CD14-positive monocyte (primary cell): Measurements from ENCODE around the gene C1orf50. TPM values are rescaled to one million over a fixed set of nuclear protein-coding genes. Genes with fewer than 3 reads are reported as not detected.

Experiments used
- DNase-seq, 3 donors: peaks; one replicate each; pipeline ENCODE4 v3.0.0-alpha.2; 2011 to 2022
- H2AFZ ChIP-seq: 2 replicates; pipeline ENCODE4 v1.6.0; 2012; ENCODE audit warnings: mild to moderate bottlenecking, low read depth, low read length, inconsistent platforms; ENCODE audit not compliant: insufficient read depth, poor library complexity, severe bottlenecking
- H3K27ac ChIP-seq, 2 donors: 1 replicate in 1 of 2; 2 replicates in 1 of 2; pipeline ENCODE4 v1.5.1; 2012 to 2013; ENCODE audit warnings: low read length in 2 of 2, control low read depth in 1 of 2, inconsistent platforms in 1 of 2, low read depth in 1 of 2, mild to moderate bottlenecking in 1 of 2
- H3K27me3 ChIP-seq, 2 donors: one replicate each; pipeline versions ENCODE4 v1.6.0 to v1.6.1; 2011 to 2013; ENCODE audit warnings: low read length in 2 of 2; ENCODE audit not compliant: control insufficient read depth in 2 of 2, insufficient read depth in 2 of 2
- H3K36me3 ChIP-seq, 2 donors: replicated peaks in 1 of 2; 1 replicate in 1 of 2; 2 replicates in 1 of 2; pipeline versions ENCODE4 v1.5.1 to v1.6.1; 2012 to 2013; ENCODE audit warnings: low read length in 2 of 2, control low read depth in 1 of 2, inconsistent platforms in 1 of 2, mild to moderate bottlenecking in 1 of 2; ENCODE audit not compliant: insufficient read depth in 2 of 2, control insufficient read depth in 1 of 2
- H3K4me1 ChIP-seq, 2 donors: 1 replicate in 1 of 2; 2 replicates in 1 of 2; pipeline versions ENCODE4 v1.5.1 to v1.6.1; 2012 to 2013; ENCODE audit warnings: low read length in 2 of 2, control low read depth in 1 of 2, inconsistent platforms in 1 of 2, mild to moderate bottlenecking in 1 of 2, moderate library complexity in 1 of 2; ENCODE audit not compliant: insufficient read depth in 2 of 2, control insufficient read depth in 1 of 2
- H3K4me2 ChIP-seq: replicated peaks from 2 replicates; pipeline ENCODE3; 2012; ENCODE audit warnings: low read length, moderate library complexity, mild to moderate bottlenecking; ENCODE audit not compliant: poor library complexity, severe bottlenecking; ENCODE audit errors: extremely low read depth
- H3K4me3 ChIP-seq, 3 experiments: fragments of 200-600 bp in 1 of 3; sonication (generic) in 1 of 3; replicated peaks in 1 of 3; 1 replicate in 2 of 3; 2 replicates in 1 of 3; pipeline ENCODE4 v1.5.1; 2011 to 2013; ENCODE audit warnings: low read length in 3 of 3, mild to moderate bottlenecking in 3 of 3, control low read depth in 2 of 3, low read depth in 2 of 3, inconsistent platforms in 1 of 3, moderate library complexity in 1 of 3
- H3K79me2 ChIP-seq: 2 replicates; pipeline ENCODE4 v1.6.0; 2012; ENCODE audit warnings: mild to moderate bottlenecking, control low read depth, inconsistent platforms, low read length, moderate library complexity; ENCODE audit not compliant: insufficient read depth
- H3K9ac ChIP-seq: 2 replicates; pipeline ENCODE4 v1.6.0; 2017; ENCODE audit warnings: low read length, mild to moderate bottlenecking; ENCODE audit not compliant: insufficient read depth, poor library complexity, severe bottlenecking
- H3K9me3 ChIP-seq, 2 donors: replicated peaks in 1 of 2; 1 replicate in 1 of 2; 2 replicates in 1 of 2; pipeline versions ENCODE4 v1.5.1 to v1.6.1; 2012 to 2013; ENCODE audit warnings: low read length in 2 of 2, control low read depth in 1 of 2; ENCODE audit not compliant: control insufficient read depth in 1 of 2, insufficient read depth in 1 of 2
- H4K20me1 ChIP-seq: 2 replicates; pipeline ENCODE4 v1.6.0; 2012; ENCODE audit warnings: mild to moderate bottlenecking, low read length, control low read depth, moderate library complexity; ENCODE audit not compliant: insufficient read depth
- H3K27ac Mint-ChIP-seq, 7 donors: one replicate each; pipeline ENCODE4 v1.8.0; 2020; ENCODE audit warnings: mild to moderate bottlenecking in 7 of 7, mixed read lengths in 7 of 7, moderate library complexity in 6 of 7, inconsistent platforms in 2 of 7
- H3K27me3 Mint-ChIP-seq, 3 donors: one replicate each; pipeline ENCODE4 v1.8.0; 2021 to 2022; ENCODE audit warnings: low read depth in 3 of 3, mild to moderate bottlenecking in 3 of 3, mixed read lengths in 3 of 3, moderate library complexity in 3 of 3, inconsistent platforms in 1 of 3
- H3K36me3 Mint-ChIP-seq, 2 donors: one replicate each; pipeline ENCODE4 v1.8.0; 2020; ENCODE audit warnings: mixed read lengths in 2 of 2, inconsistent platforms in 1 of 2, mild to moderate bottlenecking in 1 of 2
- H3K4me1 Mint-ChIP-seq: one replicate; pipeline ENCODE4 v1.8.0; 2020; ENCODE audit warnings: mild to moderate bottlenecking, mixed read lengths
- H3K4me3 Mint-ChIP-seq, 2 donors: one replicate each; pipeline ENCODE4 v1.8.0; 2020; ENCODE audit warnings: mild to moderate bottlenecking in 2 of 2, mixed read lengths in 2 of 2, moderate library complexity in 1 of 2
- H3K9me3 Mint-ChIP-seq, 7 donors: one replicate each; pipeline ENCODE4 v1.8.0; 2020 to 2022; ENCODE audit warnings: mixed read lengths in 7 of 7, mild to moderate bottlenecking in 6 of 7, moderate library complexity in 6 of 7, inconsistent platforms in 2 of 7
- CTCF ChIP-seq: fragments of 200-600 bp; IDR thresholded peaks from one replicate; pipeline ENCODE4 v1.8.0; 2022; ENCODE audit warnings: antibody characterized with exemption, mild to moderate bottlenecking
- WGBS: methylation state at CpG from one replicate; pipeline ENCODE4 v1.1.5; 2013; ENCODE audit warnings: missing lambda C conversion rate; ENCODE audit not compliant: insufficient coverage; 5-methylcytosine and 5-hydroxymethylcytosine counted together
- intact Hi-C, 2 donors: fragments of 100-400 bp; cut with micrococcal nuclease; formaldehyde crosslinking; loops; one replicate each; pipeline versions ENCODE4 v1.15.0 to v1.15.1; 2023
- polyA plus RNA-seq, 3 donors: library from polyadenylated mRNA; depleted of rRNA in 1 of 3; unstranded in 2 of 3; stranded (reverse) in 1 of 3; fragments of 300-500 nt in 2 of 3; fragments of >200 nt in 1 of 3; fragmentation: Illumina TruSeq in 2 of 3; gene quantifications; 1 replicate in 2 of 3; 2 replicates in 1 of 3; pipeline ENCODE4 v1.2.3, GENCODE V29; 2012 to 2021

The C1orf50 gene
- polyA plus RNA-seq, 3 donors: 3.7 to 9.2 (median 4.3) TPM

GRCh38 chr1:42765269-42765668 lies 1.8 kb upstream of the C1orf50 start:
- H3K4me1 ChIP-seq: peaks cover 24 to 32% of the 10 kb centered on the region in 2 donors
- H3K27ac ChIP-seq: no peak overlapping the region
- H3K79me2 ChIP-seq: peaks cover 67% of the 10 kb centered on the region
- Mint-ChIP-seq H3K4me1 (peaks cover 22% of the 10 kb centered on the region), H3K36me3 (peaks cover 14 to 29% of the 10 kb centered on the region in 2 donors), H3K9me3 (no peaks in the 10 kb centered on the region), H3K27ac (no peak overlapping the region), H3K4me3 (no peak overlapping the region), H3K27me3 (no peaks in the 10 kb centered on the region)
- 46% methylated on average over 4 of the region's 7 CpGs for WGBS
- TF ChIP-seq CTCF: no peak
- peak overlapping the region; percentile 87 to 94 (median 88) for H3K4me3 ChIP-seq
- no peak overlapping the region for H3K9ac ChIP-seq
- peaks cover 14 to 24% of the 10 kb centered on the region in 2 donors for H3K36me3 ChIP-seq
- H3K27me3 ChIP-seq: no peaks in the 10 kb centered on the region
- no peak for DNase-seq
- H3K4me2 ChIP-seq: peak overlapping the region; percentile 98
- H2AFZ ChIP-seq: no peak overlapping the region
- peaks cover 12% of the 10 kb centered on the region for H4K20me1 ChIP-seq
- no peaks in the 10 kb centered on the region for H3K9me3 ChIP-seq
- intact Hi-C loops: loop anchor here (5.0 to 10.0 kb wide), 8 partner anchors 52 to 430 kb away; partner anchors contain the start of genes FOXJ3 (in 2 of the 2), ZNF691 (in 2 of the 2), CCDC30 (in 1 of the 2) and CFAP57 (in 1 of the 2)

DNA sequence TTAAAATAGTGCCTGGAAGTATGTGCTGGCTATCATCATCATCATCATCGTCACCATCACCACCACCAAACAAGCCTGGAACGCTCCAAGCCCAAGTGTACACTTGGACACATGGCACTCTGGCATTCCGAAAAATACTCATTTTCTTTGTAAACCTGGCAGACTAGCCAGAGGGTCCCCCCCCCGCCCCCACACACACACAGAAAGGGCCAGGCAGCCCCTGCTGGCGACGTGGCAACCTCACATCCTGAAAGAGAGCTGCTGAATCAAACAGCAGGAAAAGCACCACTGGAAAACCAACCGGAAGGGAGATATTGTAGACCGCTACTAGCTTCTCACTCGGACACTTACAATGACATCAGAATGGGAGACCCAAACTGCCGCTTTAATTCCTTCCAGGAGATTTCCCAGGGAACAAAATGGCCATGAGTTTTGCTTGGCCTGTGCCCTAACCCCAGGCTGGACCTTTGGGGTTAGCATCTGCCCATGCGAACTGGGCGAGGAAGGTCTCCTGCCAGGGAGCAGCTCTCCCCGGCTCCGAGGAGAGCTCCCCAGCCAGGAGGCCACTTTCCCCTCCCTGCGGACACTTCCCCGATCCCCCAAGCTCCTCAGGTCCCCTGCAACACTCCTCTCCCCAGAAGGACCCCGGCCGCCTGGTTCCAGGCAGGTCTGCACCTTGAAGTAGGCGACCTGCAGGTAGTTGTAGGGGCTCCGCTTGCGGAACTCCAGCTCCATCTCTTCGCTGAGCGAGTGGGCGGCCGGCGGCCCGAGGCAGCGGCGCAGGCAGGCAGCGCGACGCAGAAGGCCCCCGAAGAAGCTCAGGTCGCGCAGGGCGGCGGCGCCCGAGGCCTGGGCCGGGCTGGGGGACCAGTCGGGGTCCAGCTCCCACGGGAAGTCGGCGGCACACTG lies 963 bp upstream of the C1orf50 start:
- Histone ChIP-seq H3K36me3 (peaks cover 13 to 16% of the 10 kb centered on the region in 2 donors), H4K20me1 (peaks cover 12% of the 10 kb centered on the region), H3K4me2 (peak overlapping the region; percentile 98), H3K79me2 (peaks cover 75% of the 10 kb centered on the region), H2AFZ (peak overlapping the region; percentile 94), H3K9ac (peak overlapping the region; percentile 94), H3K9me3 (no peaks in the 10 kb centered on the region), H3K4me3 (peak overlapping the region; percentile 87 to 94 (median 88)), H3K4me1 (peaks cover 24 to 32% of the 10 kb centered on the region in 2 donors), H3K27ac (peak overlapping the region; percentile 33 to 66), H3K27me3 (no peaks in the 10 kb centered on the region)
- Mint-ChIP-seq H3K4me3 (no peak overlapping the region), H3K36me3 (peaks cover 20 to 29% of the 10 kb centered on the region in 2 donors), H3K4me1 (peaks cover 24% of the 10 kb centered on the region), H3K27ac (peak overlapping the region in 3 of 7 donors; percentile 33 to 60 (median 57)), H3K9me3 (no peaks in the 10 kb centered on the region), H3K27me3 (no peaks in the 10 kb centered on the region)
- peak; percentile 5 to 46 (median 23) for DNase-seq
- TF ChIP-seq CTCF: peak; percentile 38
- WGBS: under 1% methylated on average over 41 of the region's 44 CpGs
- intact Hi-C loops: loop anchor here (2.0 to 10.0 kb wide), 10 partner anchors 51 to 431 kb away; partner anchors contain the start of genes ERMAP (in 2 of the 2), FOXJ3 (in 2 of the 2), SVBP (in 2 of the 2) and ZNF691 (in 2 of the 2)
